ENCODE data around the gene CPT1C.

The CPT1C gene

DNA sequence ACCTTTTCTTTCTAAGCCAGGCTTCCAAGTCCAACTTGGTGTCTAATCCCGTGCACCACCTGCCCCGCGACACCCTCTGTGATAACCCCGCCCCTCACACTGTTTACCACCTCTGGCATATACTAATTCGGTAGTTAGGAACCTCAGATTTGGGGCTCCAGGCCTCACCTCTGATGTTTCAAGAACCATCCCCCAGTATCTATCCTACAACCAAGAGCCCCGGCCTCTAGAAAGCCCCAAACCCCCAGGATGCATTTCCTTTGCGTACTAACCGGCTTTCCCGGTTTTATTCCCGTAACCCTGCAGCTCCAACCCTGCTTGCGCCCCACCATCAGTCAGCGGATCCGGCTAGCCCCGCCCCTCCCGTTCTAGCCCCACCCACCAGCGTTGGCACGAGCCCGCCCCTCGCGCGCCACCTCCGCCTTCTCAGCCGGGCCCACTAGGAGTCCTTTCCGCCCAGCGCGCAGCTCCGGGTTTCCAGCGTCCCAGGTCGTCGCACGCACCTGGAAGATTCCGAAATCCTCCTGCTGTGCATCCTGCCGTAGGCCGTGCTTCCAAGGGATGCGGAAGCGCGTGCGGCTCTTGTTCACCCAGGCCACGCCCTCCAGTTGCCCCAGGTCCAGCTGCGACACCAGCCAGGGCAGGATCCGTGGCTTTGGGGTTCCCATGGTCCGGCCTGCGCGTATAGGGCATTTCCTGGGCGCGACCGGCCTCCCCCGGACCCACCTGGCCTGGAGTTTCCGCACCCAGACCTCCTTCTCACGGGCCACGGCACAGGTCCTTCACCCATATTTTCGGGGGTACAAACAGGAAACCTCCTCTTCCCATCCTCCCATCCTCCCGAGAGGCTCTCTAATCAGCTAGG lies 26.5 kb upstream of the CPT1C start:
- H2BK5ac ChIP-seq (ENCODE audit: low read depth, low read length, poor library complexity): peak overlapping the region; percentile 71
- peak overlapping the region; percentile 86 for H3K4me3 ChIP-seq (ENCODE audit: low read depth, low read length)
- no peak overlapping the region for H3K23ac ChIP-seq (ENCODE audit: low read length)
- peak overlapping the region; percentile 93 for H4K91ac ChIP-seq (ENCODE audit: low read depth, low read length)
- H2AFZ ChIP-seq (ENCODE audit: insufficient read depth, low read length, poor library complexity): peak overlapping the region; percentile 91
- peaks cover 42 to 46% of the 10 kb centered on the region in 2 experiments for H3K36me3 ChIP-seq (ENCODE audit: control insufficient read depth in 1 of 2, insufficient read depth in 2 of 2, low read length in 2 of 2)
- H3K4ac ChIP-seq (ENCODE audit: low read depth, low read length): peak overlapping the region; percentile 53
- peak overlapping the region; percentile 96 for H2AK5ac ChIP-seq (ENCODE audit: low read length)
- H3K27ac ChIP-seq (ENCODE audit: low read depth, low read length): peak overlapping the region; percentile 78
- H4K12ac ChIP-seq (ENCODE audit: low read depth, low read length): peak overlapping the region; percentile 95
- no peak overlapping the region for H2BK12ac ChIP-seq (ENCODE audit: low read length)
- peak overlapping the region; percentile 76 for H3K14ac ChIP-seq (ENCODE audit: low read length)
- H2BK120ac ChIP-seq (ENCODE audit: insufficient read depth, low read length, poor library complexity): peak overlapping the region; percentile 70
- H3K9me3 ChIP-seq (ENCODE audit: insufficient read depth, low read depth, low read length): peaks cover 4% of the 10 kb centered on the region
- H4K8ac ChIP-seq (ENCODE audit: low read depth, low read length): peak overlapping the region; percentile 93
- peaks cover 19% of the 10 kb centered on the region for H3K79me2 ChIP-seq (ENCODE audit: control insufficient read depth, insufficient read depth, low read length, poor library complexity)
- peaks cover 7 to 9% of the 10 kb centered on the region in 2 experiments for H3K4me1 ChIP-seq (ENCODE audit: control insufficient read depth in 1 of 2, insufficient read depth in 2 of 2, low read length in 2 of 2)
- peak; percentile 97 for DNase-seq
- peak overlapping the region; percentile 97 for H3K18ac ChIP-seq (ENCODE audit: low read length)
- H3K79me1 ChIP-seq (ENCODE audit: low read length): peaks cover 12% of the 10 kb centered on the region
- no CpG with 5 or more reads among the region's 53 CpGs for WGBS (ENCODE audit: extremely low coverage, insufficient coverage, insufficient read length)
- H3K4me2 ChIP-seq (ENCODE audit: low read length): peak overlapping the region; percentile 99
- H3K9ac ChIP-seq (ENCODE audit: low read length): peak overlapping the region; percentile 51
- no peaks in the 10 kb centered on the region for H3K27me3 ChIP-seq (ENCODE audit: insufficient read depth, low read length)

DNA sequence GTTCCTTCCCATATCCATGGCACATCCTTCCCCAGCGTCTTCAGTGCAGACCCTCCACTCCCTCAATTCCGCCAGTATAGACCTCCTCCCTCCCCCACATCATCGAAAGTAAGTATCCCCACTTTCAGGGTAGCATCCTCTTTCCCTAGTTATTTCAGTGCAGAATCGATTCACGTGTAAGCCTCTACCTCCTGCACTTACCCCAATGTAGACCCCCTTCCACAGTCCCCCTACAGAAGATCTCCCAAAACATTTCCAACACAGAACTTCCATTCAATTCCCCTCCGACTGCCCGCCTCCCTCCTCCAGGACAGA lies 25.9 kb upstream of the CPT1C start:
- no CpG with 5 or more reads among the region's 7 CpGs for WGBS (ENCODE audit: extremely low coverage, insufficient coverage, insufficient read length)
- Histone ChIP-seq H2AK5ac (ENCODE audit: low read length) (peak overlapping the region; percentile 96), H3K4me3 (ENCODE audit: low read depth, low read length) (peak overlapping the region; percentile 86), H3K27ac (ENCODE audit: low read depth, low read length) (peak overlapping the region; percentile 78), H2BK120ac (ENCODE audit: insufficient read depth, low read length, poor library complexity) (peak overlapping the region; percentile 70), H3K79me2 (ENCODE audit: control insufficient read depth, insufficient read depth, low read length, poor library complexity) (peaks cover 19% of the 10 kb centered on the region), H3K4me2 (ENCODE audit: low read length) (peak overlapping the region; percentile 99), H2BK5ac (ENCODE audit: low read depth, low read length, poor library complexity) (peak overlapping the region; percentile 71), H3K79me1 (ENCODE audit: low read length) (peaks cover 12% of the 10 kb centered on the region), H3K14ac (ENCODE audit: low read length) (peak overlapping the region; percentile 76), H4K12ac (ENCODE audit: low read depth, low read length) (peak overlapping the region; percentile 95), H3K9ac (ENCODE audit: low read length) (peak overlapping the region; percentile 51), H3K4ac (ENCODE audit: low read depth, low read length) (peak overlapping the region; percentile 53), H3K18ac (ENCODE audit: low read length) (peak overlapping the region; percentile 97), H2BK12ac (ENCODE audit: low read length) (no peak overlapping the region), H2AFZ (ENCODE audit: insufficient read depth, low read length, poor library complexity) (peak overlapping the region; percentile 91), H3K23ac (ENCODE audit: low read length) (no peak overlapping the region), H4K8ac (ENCODE audit: low read depth, low read length) (peak overlapping the region; percentile 93), H4K91ac (ENCODE audit: low read depth, low read length) (peak overlapping the region; percentile 93), H3K36me3 (ENCODE audit: control insufficient read depth in 1 of 2, insufficient read depth in 2 of 2, low read length in 2 of 2) (peaks cover 41 to 44% of the 10 kb centered on the region in 2 experiments), H3K4me1 (ENCODE audit: control insufficient read depth in 1 of 2, insufficient read depth in 2 of 2, low read length in 2 of 2) (peaks cover 7 to 9% of the 10 kb centered on the region in 2 experiments), H3K9me3 (ENCODE audit: insufficient read depth, low read depth, low read length) (peaks cover 3% of the 10 kb centered on the region), H3K27me3 (ENCODE audit: insufficient read depth, low read length) (no peaks in the 10 kb centered on the region)
- DNase-seq: no peak

DNA sequence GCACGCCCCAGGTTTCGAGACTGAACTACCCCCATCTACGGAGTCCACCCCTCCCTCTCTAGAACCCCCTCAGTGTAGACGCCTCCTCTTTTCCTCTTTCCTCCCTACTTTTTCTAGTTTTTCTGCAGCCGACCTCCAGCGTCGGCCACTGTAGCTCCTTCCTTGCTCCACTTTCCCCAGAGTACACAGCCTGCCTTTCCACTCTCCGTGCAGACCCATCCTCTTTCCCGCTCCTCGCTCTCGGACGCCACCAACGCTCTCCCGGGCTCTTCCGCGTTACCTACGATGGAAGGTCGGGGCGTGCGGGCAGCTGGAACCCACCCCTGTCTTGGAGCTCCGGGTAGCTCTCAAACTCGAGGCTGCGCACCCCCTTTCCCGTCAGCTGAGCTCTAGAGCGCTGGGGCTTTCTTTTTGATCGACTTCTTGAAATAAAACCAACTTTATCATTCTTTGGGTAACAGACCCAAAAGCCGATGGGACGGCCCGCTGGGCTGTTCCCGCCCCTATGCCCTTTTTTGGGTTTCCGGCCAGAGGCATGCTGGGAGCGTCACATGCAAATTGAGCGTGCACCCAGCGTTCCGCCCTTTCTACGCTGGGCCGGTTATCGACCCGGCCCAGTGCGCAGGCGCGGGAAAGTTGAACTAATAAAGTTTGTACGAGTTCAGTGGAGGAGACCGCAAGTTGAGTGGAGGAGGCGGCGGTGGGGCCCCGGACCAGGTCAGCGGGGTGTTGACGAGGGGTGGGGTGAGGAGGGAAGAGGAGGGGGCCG lies 25.4 kb upstream of the CPT1C start, which contains the start of the genes BCL2L12 and IRF3:
TSS of gene BCL2L12 (plus strand) at position 583 of the 769 bp plus-strand sequence. CDS start 760 bp downstream, outside the sequence.
TSS of gene IRF3 (minus strand) at position 507 of the 769 bp plus-strand sequence. CDS start 1,019 bp downstream, outside the sequence.
- WGBS (ENCODE audit: extremely low coverage, insufficient coverage, insufficient read length): no CpG with 5 or more reads among the region's 50 CpGs
- Histone ChIP-seq H3K4me1 (ENCODE audit: control insufficient read depth in 1 of 2, insufficient read depth in 2 of 2, low read length in 2 of 2) (peaks cover 7 to 9% of the 10 kb centered on the region in 2 experiments), H3K4me2 (ENCODE audit: low read length) (peak within 1 kb of the TSS; percentile 99), H3K27ac (ENCODE audit: low read depth, low read length) (peak within 1 kb of the TSS; percentile 78), H3K4ac (ENCODE audit: low read depth, low read length) (peak within 1 kb of the TSS; percentile 53), H2BK12ac (ENCODE audit: low read length) (no peak within 1 kb of the TSS), H2BK5ac (ENCODE audit: low read depth, low read length, poor library complexity) (peak within 1 kb of the TSS; percentile 71), H4K8ac (ENCODE audit: low read depth, low read length) (peak within 1 kb of the TSS; percentile 93), H3K9ac (ENCODE audit: low read length) (peak within 1 kb of the TSS; percentile 86), H3K79me2 (ENCODE audit: control insufficient read depth, insufficient read depth, low read length, poor library complexity) (peaks cover 19% of the 10 kb centered on the region), H3K18ac (ENCODE audit: low read length) (peak within 1 kb of the TSS; percentile 97), H2BK120ac (ENCODE audit: insufficient read depth, low read length, poor library complexity) (peak within 1 kb of the TSS; percentile 70), H3K36me3 (ENCODE audit: control insufficient read depth in 1 of 2, insufficient read depth in 2 of 2, low read length in 2 of 2) (peaks cover 42 to 44% of the 10 kb centered on the region in 2 experiments), H3K9me3 (ENCODE audit: insufficient read depth, low read depth, low read length) (no peaks in the 10 kb centered on the region), H4K12ac (ENCODE audit: low read depth, low read length) (peak within 1 kb of the TSS; percentile 95), H3K79me1 (ENCODE audit: low read length) (peaks cover 12% of the 10 kb centered on the region), H3K27me3 (ENCODE audit: insufficient read depth, low read length) (no peaks in the 10 kb centered on the region), H3K23ac (ENCODE audit: low read length) (no peak within 1 kb of the TSS), H4K91ac (ENCODE audit: low read depth, low read length) (peak within 1 kb of the TSS; percentile 93), H2AFZ (ENCODE audit: insufficient read depth, low read length, poor library complexity) (peak within 1 kb of the TSS; percentile 91), H3K14ac (ENCODE audit: low read length) (peak within 1 kb of the TSS; percentile 76), H3K4me3 (ENCODE audit: low read depth, low read length) (peak within 1 kb of the TSS; percentile 86), H2AK5ac (ENCODE audit: low read length) (peak within 1 kb of the TSS; percentile 96)
- peak; percentile 97 to 100 for DNase-seq

GRCh38 chr19:49666120-49666444 lies 24.8 kb upstream of the CPT1C start:
- DNase-seq: no peak
- Histone ChIP-seq H4K91ac (ENCODE audit: low read depth, low read length) (peak overlapping the region; percentile 50), H3K4me1 (ENCODE audit: control insufficient read depth in 1 of 2, insufficient read depth in 2 of 2, low read length in 2 of 2) (peaks cover 7 to 9% of the 10 kb centered on the region in 2 experiments), H3K14ac (ENCODE audit: low read length) (peak overlapping the region; percentile 75), H3K27ac (ENCODE audit: low read depth, low read length) (no peak overlapping the region), H3K23ac (ENCODE audit: low read length) (no peak overlapping the region), H2BK120ac (ENCODE audit: insufficient read depth, low read length, poor library complexity) (peak overlapping the region; percentile 44), H2AFZ (ENCODE audit: insufficient read depth, low read length, poor library complexity) (peak overlapping the region; percentile 53), H2BK12ac (ENCODE audit: low read length) (no peak overlapping the region), H3K4me2 (ENCODE audit: low read length) (peak overlapping the region; percentile 99), H4K8ac (ENCODE audit: low read depth, low read length) (peak overlapping the region; percentile 24), H2BK5ac (ENCODE audit: low read depth, low read length, poor library complexity) (no peak overlapping the region), H3K79me1 (ENCODE audit: low read length) (peaks cover 12% of the 10 kb centered on the region), H2AK5ac (ENCODE audit: low read length) (peak overlapping the region; percentile 18), H3K18ac (ENCODE audit: low read length) (peak overlapping the region; percentile 38), H3K4me3 (ENCODE audit: low read depth, low read length) (peak overlapping the region; percentile 80), H4K12ac (ENCODE audit: low read depth, low read length) (peak overlapping the region; percentile 66), H3K27me3 (ENCODE audit: insufficient read depth, low read length) (no peaks in the 10 kb centered on the region), H3K79me2 (ENCODE audit: control insufficient read depth, insufficient read depth, low read length, poor library complexity) (peaks cover 19% of the 10 kb centered on the region), H3K36me3 (ENCODE audit: control insufficient read depth in 1 of 2, insufficient read depth in 2 of 2, low read length in 2 of 2) (peaks cover 37 to 39% of the 10 kb centered on the region in 2 experiments), H3K9me3 (ENCODE audit: insufficient read depth, low read depth, low read length) (no peaks in the 10 kb centered on the region), H3K4ac (ENCODE audit: low read depth, low read length) (peak overlapping the region; percentile 38), H3K9ac (ENCODE audit: low read length) (peak overlapping the region; percentile 86)
- no CpG with 5 or more reads among the region's 9 CpGs for whole genome bisulfite sequencing (ENCODE audit: extremely low coverage, insufficient coverage, insufficient read length)
